Spleen (tissue), 7 donors: ENCODE data around the gene KIZ.

Source experiments
- CTCF ChIP-seq, 11 experiments: fragments of 200-600 bp in 7 of 11; fragments of 450-650 bp in 4 of 11; sonication (generic) in 4 of 11; IDR thresholded peaks in 8 of 11; conservative IDR thresholded peaks in 3 of 11; 1 replicate in 7 of 11; 2 replicates in 4 of 11; pipeline versions ENCODE4 v1.4.0 to v1.8.0; 2016 to 2021; ENCODE audit warnings: antibody characterized with exemption in 11 of 11, inconsistent platforms in 4 of 11, mild to moderate bottlenecking in 1 of 11
- POLR2A ChIP-seq, 3 donors: fragments of 450-650 bp; IDR thresholded peaks; one replicate each; pipeline ENCODE4 v1.5.1; 2017; ENCODE audit warnings: antibody characterized with exemption in 3 of 3, mild to moderate bottlenecking in 1 of 3
- donor health status: DM: no; HTN: no; CAD: no; lungs with moderate emphysema.
- donor health status: DM: no; HTN: no; CAD: no.
- donor health status: DM: no; HTN: no; CAD: no.

DNA sequence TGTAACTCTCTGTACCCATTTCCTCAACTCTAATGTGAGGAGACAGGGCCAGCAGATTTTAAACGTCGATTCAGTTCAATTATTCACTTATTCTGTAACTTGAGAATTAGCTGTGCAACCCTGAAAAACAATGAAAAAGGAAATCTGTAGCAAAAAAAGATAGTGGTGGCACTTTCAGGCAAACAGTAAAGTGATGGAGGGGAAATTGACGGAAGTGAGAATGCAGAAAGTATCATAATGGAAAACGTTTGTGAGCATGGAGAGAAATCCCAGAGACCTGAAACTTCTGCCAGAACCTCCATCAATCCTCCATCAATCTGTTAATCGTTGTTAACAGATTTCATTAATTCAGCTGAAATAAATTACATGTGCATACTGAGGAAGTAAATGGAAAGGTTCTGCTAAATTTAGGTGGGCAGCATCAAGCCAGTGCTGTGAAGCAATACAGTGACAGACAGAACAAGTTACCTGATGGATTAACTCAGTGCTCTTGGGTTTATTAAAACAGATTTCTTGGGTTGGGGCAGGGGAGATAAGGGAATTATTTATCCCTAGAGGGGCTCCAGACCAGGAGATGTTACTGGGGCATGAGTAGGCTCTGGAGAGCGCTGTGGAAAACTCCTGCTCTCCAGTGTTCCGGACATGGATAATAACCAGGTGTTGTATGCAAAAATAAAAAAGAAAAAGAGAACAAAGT is 17.5 kb downstream of the KIZ start:
- TF ChIP-seq CTCF (IDR thresholded peaks at IDR 0.05 in 8 of 11, conservative IDR thresholded peaks at IDR 0.05 in 3 of 11), result no peak
- TF ChIP-seq POLR2A (IDR thresholded peaks at IDR 0.05), result no peak
